ENCODE data around the gene PLAGL1. TPM values are rescaled to one million over a fixed set of nuclear protein-coding genes. Genes with fewer than 3 reads are reported as not detected.

The PLAGL1 gene
- total RNA-seq, 2 donors from 2014 or later, result 27.3 to 33.2 TPM

GRCh38 chr6:143911028-143911427, 97.0 kb downstream of the PLAGL1 start:
- no peak for DNase-seq (ENCODE audit: low spot score)
- intact Hi-C loops (cut with DNase I), result no loop called here

- DNase-seq (ENCODE audit: low spot score), result no peak
- intact Hi-C loops (cut with DNase I), result no loop called here
Measured at GRCh38 chr6:143902827-143903226, 105.2 kb downstream of the PLAGL1 start.

- intact Hi-C loops (cut with DNase I), result no loop called here
- no peak for DNase-seq (ENCODE audit: low spot score)
Measured at GRCh38 chr6:143901885-143902750, 105.9 kb downstream of the PLAGL1 start.

- no peak for DNase-seq (ENCODE audit: low spot score)
- intact Hi-C loops (cut with DNase I), result no loop called here
Measured at GRCh38 chr6:143900358-143900757, 107.7 kb downstream of the PLAGL1 start.

GRCh38 chr6:143896126-143896860, 111.8 kb downstream of the PLAGL1 start:
- intact Hi-C loops (cut with DNase I), result no loop called here

GRCh38 chr6:143894655-143895054, 113.4 kb downstream of the PLAGL1 start:
- DNase-seq (ENCODE audit: low spot score), result no peak
- intact Hi-C loops (cut with DNase I), result no loop called here

More at GRCh38 chr6:143896126-143896860, 111.8 kb downstream of the PLAGL1 start:
- DNase-seq (ENCODE audit: low spot score), result no peak

Other genes starting within 250 kb of the PLAGL1 start
- 10 to 100 TPM; 16.8 to 20.8 TPM for gene LTV1, start 164.9 kb downstream of the PLAGL1 start, total RNA-seq
- not detected for gene ZC2HC1B, start 143.8 kb downstream of the PLAGL1 start, total RNA-seq
- gene SF3B5, start 87.3 kb upstream of the PLAGL1 start, total RNA-seq, result 10 to 100 TPM; 81.3 to 90.0 TPM
- gene STX11, start 142.3 kb upstream of the PLAGL1 start, total RNA-seq, result 10 to 100 TPM in 1 of 2 donors, 1 to 10 TPM in 1; 7.0 to 10.5 TPM

All from posterior vena cava (tissue), 2 donors.